Measurements from ENCODE around the gene SLC7A11. TPM values are rescaled to one million over a fixed set of nuclear protein-coding genes. Genes with fewer than 3 reads are reported as not detected.

Gene SLC7A11
- total and polyA plus RNA-seq, 10 of the 15 experiments (the other 5 are each of a cell fraction or from before 2014, with no cell fraction given) = 1.6 to 9.8 (median 3.5) TPM

DNA sequence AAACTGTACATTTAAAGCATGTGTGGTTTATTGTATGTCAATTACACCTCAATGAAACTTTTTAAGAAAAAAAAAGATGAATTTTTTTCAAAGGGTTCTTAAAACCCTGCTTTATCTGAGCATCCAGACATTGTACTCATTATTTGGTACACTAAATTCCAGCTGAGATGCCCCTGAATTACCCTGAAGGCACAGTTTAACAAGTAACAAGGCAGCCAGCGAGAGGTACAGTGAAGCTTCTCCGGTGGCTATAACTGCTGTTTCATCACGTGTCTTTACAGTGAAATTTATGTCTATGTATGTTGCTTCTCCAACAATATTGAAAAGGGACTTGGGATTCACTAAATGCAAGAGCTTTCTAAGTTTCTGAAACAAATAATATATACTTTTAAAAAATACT is 15.8 kb downstream of the SLC7A11 start:
- ChIA-PET POLR2A (interaction anchor here (1.1 to 1.7 kb wide), 5 partner anchors 10 to 25 kb away, joined by 3 to 9 read pairs (median 4); partner anchors contain the start of gene SLC7A11), SMC1A (ENCODE audit: uncharacterized antibody, unreplicated experiment) (interaction anchor here (0.7 to 2.5 kb wide), 10 partner anchors 9 to 35 kb away, joined by 3 to 9 read pairs (median 6); no protein-coding TSS in a partner anchor), CTCF (interaction anchor here (1.1 to 2.3 kb wide), 2 partner anchors 10 to 16 kb away, joined by 3 to 7 read pairs; partner anchors contain the start of gene SLC7A11), RAD21 (ENCODE audit: unreplicated experiment) (interaction anchor here (0.6 to 2.0 kb wide), 5 partner anchors 10 to 191 kb away, joined by 3 to 6 read pairs (median 3); partner anchors contain the start of gene SLC7A11)
- intact Hi-C loops (cut with micrococcal nuclease; ENCODE audit: unreplicated experiment) (no loop called here), in situ Hi-C loops (cut with MboI) (no loop called here)
- FAIRE-seq (no peak), DNase-seq (ENCODE audit: low read depth, low spot score) (no peak), ATAC-seq (no peak)
- Histone ChIP-seq H3K4me2 (ENCODE audit: control insufficient read depth, insufficient read depth) (no peak overlapping the region), H4K20me1 (ENCODE audit: control insufficient read depth, insufficient read depth) (no peaks in the 10 kb centered on the region), H3K9me3 (replicated peaks; ENCODE audit: control insufficient read depth, insufficient read depth, low read length) (no peaks in the 10 kb centered on the region), H3K36me3 (ENCODE audit: control insufficient read depth in 2 of 2, insufficient read depth in 2 of 2, low read length in 1 of 2) (no peaks in the 10 kb centered on the region), H3K79me2 (ENCODE audit: control insufficient read depth, insufficient read depth, low read length) (no peaks in the 10 kb centered on the region), H3K9ac (ENCODE audit: control insufficient read depth, insufficient read depth, low read length) (no peak overlapping the region), H3K27ac (ENCODE audit: control insufficient read depth, insufficient read depth) (no peak overlapping the region), H3K4me3 (no peak overlapping the region), H2AFZ (ENCODE audit: control insufficient read depth, low read depth, low read length) (no peak overlapping the region), H3K4me1 (ENCODE audit: control insufficient read depth, insufficient read depth, low read length) (no peaks in the 10 kb centered on the region), H3K27me3 (replicated peaks in 1 of 2; ENCODE audit: control insufficient read depth in 2 of 2, insufficient read depth in 2 of 2, low read length in 1 of 2) (no peaks in the 10 kb centered on the region)
- WGBS (ENCODE audit: insufficient coverage, insufficient replicate concordance, low lambda C conversion rate, missing lambda C conversion rate) = 83% methylated on average over 3 of the region's 3 CpGs
- BruUV-seq (replicated peaks) = no TSS peak
- TF ChIP-seq LARP7 (IDR thresholded peaks at IDR 0.05) = no peak
- no peak for TF ChIP-seq KDM1A (IDR thresholded peaks at IDR 0.05; ENCODE audit: borderline replicate concordance)
- TF ChIP-seq, protein P1, sequence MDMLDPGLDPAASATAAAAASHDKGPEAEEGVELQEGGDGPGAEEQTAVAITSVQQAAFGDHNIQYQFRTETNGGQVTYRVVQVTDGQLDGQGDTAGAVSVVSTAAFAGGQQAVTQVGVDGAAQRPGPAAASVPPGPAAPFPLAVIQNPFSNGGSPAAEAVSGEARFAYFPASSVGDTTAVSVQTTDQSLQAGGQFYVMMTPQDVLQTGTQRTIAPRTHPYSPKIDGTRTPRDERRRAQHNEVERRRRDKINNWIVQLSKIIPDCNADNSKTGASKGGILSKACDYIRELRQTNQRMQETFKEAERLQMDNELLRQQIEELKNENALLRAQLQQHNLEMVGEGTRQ (IDR thresholded peaks at IDR 0.05; ENCODE audit: borderline replicate concordance, low read depth, low read length) = no peak
- TF ChIP-seq, protein P2, sequence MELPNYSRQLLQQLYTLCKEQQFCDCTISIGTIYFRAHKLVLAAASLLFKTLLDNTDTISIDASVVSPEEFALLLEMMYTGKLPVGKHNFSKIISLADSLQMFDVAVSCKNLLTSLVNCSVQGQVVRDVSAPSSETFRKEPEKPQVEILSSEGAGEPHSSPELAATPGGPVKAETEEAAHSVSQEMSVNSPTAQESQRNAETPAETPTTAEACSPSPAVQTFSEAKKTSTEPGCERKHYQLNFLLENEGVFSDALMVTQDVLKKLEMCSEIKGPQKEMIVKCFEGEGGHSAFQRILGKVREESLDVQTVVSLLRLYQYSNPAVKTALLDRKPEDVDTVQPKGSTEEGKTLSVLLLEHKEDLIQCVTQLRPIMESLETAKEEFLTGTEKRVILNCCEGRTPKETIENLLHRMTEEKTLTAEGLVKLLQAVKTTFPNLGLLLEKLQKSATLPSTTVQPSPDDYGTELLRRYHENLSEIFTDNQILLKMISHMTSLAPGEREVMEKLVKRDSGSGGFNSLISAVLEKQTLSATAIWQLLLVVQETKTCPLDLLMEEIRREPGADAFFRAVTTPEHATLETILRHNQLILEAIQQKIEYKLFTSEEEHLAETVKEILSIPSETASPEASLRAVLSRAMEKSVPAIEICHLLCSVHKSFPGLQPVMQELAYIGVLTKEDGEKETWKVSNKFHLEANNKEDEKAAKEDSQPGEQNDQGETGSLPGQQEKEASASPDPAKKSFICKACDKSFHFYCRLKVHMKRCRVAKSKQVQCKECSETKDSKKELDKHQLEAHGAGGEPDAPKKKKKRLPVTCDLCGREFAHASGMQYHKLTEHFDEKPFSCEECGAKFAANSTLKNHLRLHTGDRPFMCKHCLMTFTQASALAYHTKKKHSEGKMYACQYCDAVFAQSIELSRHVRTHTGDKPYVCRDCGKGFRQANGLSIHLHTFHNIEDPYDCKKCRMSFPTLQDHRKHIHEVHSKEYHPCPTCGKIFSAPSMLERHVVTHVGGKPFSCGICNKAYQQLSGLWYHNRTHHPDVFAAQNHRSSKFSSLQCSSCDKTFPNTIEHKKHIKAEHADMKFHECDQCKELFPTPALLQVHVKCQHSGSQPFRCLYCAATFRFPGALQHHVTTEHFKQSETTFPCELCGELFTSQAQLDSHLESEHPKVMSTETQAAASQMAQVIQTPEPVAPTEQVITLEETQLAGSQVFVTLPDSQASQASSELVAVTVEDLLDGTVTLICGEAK (IDR thresholded peaks at IDR 0.05; ENCODE audit: borderline replicate concordance) = no peak
- TF ChIP-seq NFXL1 (IDR thresholded peaks at IDR 0.05; ENCODE audit: borderline replicate concordance) = no peak
- TF ChIP-seq MEF2A (IDR thresholded peaks at IDR 0.05; ENCODE audit: insufficient read depth, low read depth, low read length) = no peak
- no peak for TF ChIP-seq TBL1XR1 (IDR thresholded peaks at IDR 0.05; ENCODE audit: low read depth, low read length)
- no peak for TF ChIP-seq CBX5 (IDR thresholded peaks at IDR 0.05; ENCODE audit: low read depth)
- TF ChIP-seq, protein P3, sequence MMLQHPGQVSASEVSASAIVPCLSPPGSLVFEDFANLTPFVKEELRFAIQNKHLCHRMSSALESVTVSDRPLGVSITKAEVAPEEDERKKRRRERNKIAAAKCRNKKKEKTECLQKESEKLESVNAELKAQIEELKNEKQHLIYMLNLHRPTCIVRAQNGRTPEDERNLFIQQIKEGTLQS (IDR thresholded peaks at IDR 0.05; ENCODE audit: borderline replicate concordance, extremely low read depth, low read depth, low read length) = no peak
- no peak for TF ChIP-seq ZNF687 (IDR thresholded peaks at IDR 0.05)
- no peak for TF ChIP-seq TCF7 (IDR thresholded peaks at IDR 0.05; ENCODE audit: borderline replicate concordance)
- TF ChIP-seq CREB1 (IDR thresholded peaks at IDR 0.05; ENCODE audit: low read depth) = no peak
- no peak for TF ChIP-seq IRF5 (IDR thresholded peaks at IDR 0.05; ENCODE audit: borderline replicate concordance)
